GM12892 (cell line): ENCODE measurements around the gene EFCAB12.

Source experiments
- POLR2A ChIP-seq: IDR thresholded peaks from 2 replicates; pipeline ENCODE4 v1.6.1; 2011; ENCODE audit warnings: low read depth, low read length, control low read depth
- POLR2AphosphoS5 ChIP-seq: IDR thresholded peaks from 2 replicates; pipeline ENCODE4 v1.6.1; 2011; ENCODE audit warnings: low read depth, low read length, control low read depth

- TF ChIP-seq POLR2A (no peak), POLR2AphosphoS5 (no peak)
Measured at GRCh38 chr3:129439226-129439816, 10.9 kb upstream of the EFCAB12 start.
